Smooth muscle cell (in vitro differentiated cells): ENCODE measurements around the gene VWA5B1. TPM values are rescaled to one million over a fixed set of nuclear protein-coding genes. Genes with fewer than 3 reads are reported as not detected.

Source experiments
- DNase-seq: peaks from one replicate; lab custom pipeline; 2025; ENCODE audit not compliant: unreplicated experiment; lab: John Stamatoyannopoulos, UW
- H2AFZ ChIP-seq: fragments of 200-600 bp; sonication (generic); 2 replicates; pipeline ENCODE4 v1.6.0; 2016; ENCODE audit warnings: antibody characterized with exemption, low read depth, mild to moderate bottlenecking
- H3F3A ChIP-seq: fragments of 200-600 bp; sonication (generic); 2 replicates; pipeline ENCODE4 v1.6.0; 2017; ENCODE audit warnings: antibody characterized with exemption, low read depth
- H3K27ac ChIP-seq: fragments of 200-600 bp; sonication (generic); 2 replicates; pipeline ENCODE4 v1.5.1; 2016; ENCODE audit warnings: low read depth, mild to moderate bottlenecking
- H3K27me3 ChIP-seq: fragments of 200-600 bp; sonication (generic); 2 replicates; pipeline ENCODE4 v1.6.1; 2016; ENCODE audit warnings: low read depth, mild to moderate bottlenecking
- H3K36me3 ChIP-seq: fragments of 200-600 bp; sonication (generic); 2 replicates; pipeline ENCODE4 v1.5.1; 2016; ENCODE audit warnings: low read depth
- H3K4me1 ChIP-seq: fragments of 200-600 bp; sonication (generic); 2 replicates; pipeline ENCODE4 v1.5.1; 2016; ENCODE audit warnings: low read depth
- H3K4me2 ChIP-seq: fragments of 200-600 bp; sonication (generic); 2 replicates; pipeline ENCODE4 v1.6.0; 2016; ENCODE audit warnings: mild to moderate bottlenecking
- H3K4me3 ChIP-seq: fragments of 200-600 bp; sonication (generic); 2 replicates; pipeline ENCODE4 v1.5.1; 2016; ENCODE audit warnings: mild to moderate bottlenecking
- H3K79me2 ChIP-seq: fragments of 200-600 bp; sonication (generic); 2 replicates; pipeline ENCODE4 v1.6.0; 2016; ENCODE audit warnings: low read depth, mild to moderate bottlenecking
- H3K9ac ChIP-seq: fragments of 200-600 bp; sonication (generic); 2 replicates; pipeline ENCODE4 v1.6.0; 2016; ENCODE audit warnings: low read depth
- H3K9me3 ChIP-seq: fragments of 200-600 bp; sonication (generic); replicated peaks from 2 replicates; pipeline ENCODE4 v1.5.1; 2016; ENCODE audit warnings: low read depth
- H4K20me1 ChIP-seq: fragments of 200-600 bp; sonication (generic); 2 replicates; pipeline ENCODE4 v1.6.0; 2016; ENCODE audit warnings: low read depth
- WGBS: methylation state at CpG from one replicate; pipeline ENCODE4 v1.1.7; 2016; ENCODE audit warnings: low lambda C conversion rate; 5-methylcytosine and 5-hydroxymethylcytosine counted together
- polyA plus RNA-seq: library from polyadenylated mRNA; unstranded; fragments of >200 nt; fragmentation: Nextera tagmentation; extraction: Ambion mirVana; gene quantifications from 2 replicates; pipeline ENCODE4 v1.2.1, GENCODE V29; 2016
- total RNA-seq: library from RNA; depleted of rRNA; stranded (reverse); fragments of >200 nt; gene quantifications from 2 replicates; pipeline ENCODE4 v1.2.3, GENCODE V29; 2014
- TF ChIP-seq, protein P1 (sequence below): fragments of 200-600 bp; sonication (generic); IDR thresholded peaks from 2 replicates; pipeline ENCODE4 v1.5.1; 2017; ENCODE audit warnings: borderline replicate concordance, mild to moderate bottlenecking, antibody characterized with exemption; ENCODE audit not compliant: insufficient read depth, poor library complexity, severe bottlenecking

VWA5B1 gene
- total and polyA plus RNA-seq, 2 experiments from 2014 or later, result not detected

DNA sequence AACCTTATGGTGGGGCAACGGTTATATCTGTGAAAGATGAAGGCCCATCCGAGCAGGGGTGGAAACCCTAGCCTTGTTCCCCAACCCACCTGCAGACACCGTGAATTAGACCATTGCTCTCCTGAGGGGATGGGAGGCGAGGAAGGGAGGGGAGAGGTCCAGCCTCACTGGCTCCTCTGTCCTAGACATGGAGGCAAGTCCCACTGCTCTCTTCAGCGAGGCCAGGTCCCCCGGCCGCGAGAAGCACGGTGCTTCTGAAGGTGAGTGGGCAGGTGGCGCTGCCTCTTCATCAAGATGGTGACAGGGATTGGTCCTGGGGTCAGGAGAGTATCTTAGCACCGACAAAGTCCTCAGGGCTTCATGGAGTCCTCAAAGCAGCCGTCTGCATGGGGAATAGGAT lies 59.3 kb downstream of the VWA5B1 start:
- H3K4me1 ChIP-seq, result no peaks in the 10 kb centered on the region
- WGBS, result 89% methylated on average over 12 of the region's 12 CpGs
- H4K20me1 ChIP-seq, result no peaks in the 10 kb centered on the region
- no peaks in the 10 kb centered on the region for H3K79me2 ChIP-seq
- no peak overlapping the region for H3K9ac ChIP-seq
- no peaks in the 10 kb centered on the region for H3F3A ChIP-seq
- no peaks in the 10 kb centered on the region for H3K36me3 ChIP-seq
- no peak overlapping the region for H3K4me2 ChIP-seq
- TF ChIP-seq, protein P1, sequence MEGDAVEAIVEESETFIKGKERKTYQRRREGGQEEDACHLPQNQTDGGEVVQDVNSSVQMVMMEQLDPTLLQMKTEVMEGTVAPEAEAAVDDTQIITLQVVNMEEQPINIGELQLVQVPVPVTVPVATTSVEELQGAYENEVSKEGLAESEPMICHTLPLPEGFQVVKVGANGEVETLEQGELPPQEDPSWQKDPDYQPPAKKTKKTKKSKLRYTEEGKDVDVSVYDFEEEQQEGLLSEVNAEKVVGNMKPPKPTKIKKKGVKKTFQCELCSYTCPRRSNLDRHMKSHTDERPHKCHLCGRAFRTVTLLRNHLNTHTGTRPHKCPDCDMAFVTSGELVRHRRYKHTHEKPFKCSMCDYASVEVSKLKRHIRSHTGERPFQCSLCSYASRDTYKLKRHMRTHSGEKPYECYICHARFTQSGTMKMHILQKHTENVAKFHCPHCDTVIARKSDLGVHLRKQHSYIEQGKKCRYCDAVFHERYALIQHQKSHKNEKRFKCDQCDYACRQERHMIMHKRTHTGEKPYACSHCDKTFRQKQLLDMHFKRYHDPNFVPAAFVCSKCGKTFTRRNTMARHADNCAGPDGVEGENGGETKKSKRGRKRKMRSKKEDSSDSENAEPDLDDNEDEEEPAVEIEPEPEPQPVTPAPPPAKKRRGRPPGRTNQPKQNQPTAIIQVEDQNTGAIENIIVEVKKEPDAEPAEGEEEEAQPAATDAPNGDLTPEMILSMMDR, result no peak
- H2AFZ ChIP-seq, result no peak overlapping the region
- DNase-seq, result no peak
- no peak overlapping the region for H3K27ac ChIP-seq
- H3K4me3 ChIP-seq, result no peak overlapping the region
- peaks cover 3% of the 10 kb centered on the region for H3K27me3 ChIP-seq
- H3K9me3 ChIP-seq, result no peaks in the 10 kb centered on the region

DNA sequence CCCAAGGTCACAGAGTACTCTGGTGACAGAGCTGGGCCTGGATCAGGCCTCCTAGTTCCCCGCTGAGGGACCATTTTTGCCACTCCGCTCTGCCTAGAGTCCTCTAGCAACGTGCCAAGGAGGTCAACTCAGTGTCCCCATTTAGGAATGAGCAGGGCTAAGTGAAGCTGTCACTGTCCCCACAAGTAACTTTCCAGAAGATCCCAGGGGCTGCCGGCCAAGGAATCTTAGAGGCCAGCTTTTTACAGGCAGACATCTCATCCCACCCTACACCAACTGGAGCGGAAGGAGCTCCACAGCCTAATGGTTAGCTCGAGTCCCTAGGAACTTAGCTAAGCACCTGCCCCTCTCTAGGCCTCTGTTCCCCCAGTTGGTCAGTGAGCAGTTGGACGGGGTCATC lies 59.7 kb downstream of the VWA5B1 start:
- 94% methylated on average over 7 of the region's 7 CpGs for WGBS
- no peak overlapping the region for H3K4me3 ChIP-seq
- H3K4me2 ChIP-seq, result no peak overlapping the region
- DNase-seq, result no peak
- H3K27ac ChIP-seq, result no peak overlapping the region
- TF ChIP-seq, protein P1, result no peak
- H3K4me1 ChIP-seq, result no peaks in the 10 kb centered on the region
- no peaks in the 10 kb centered on the region for H3K79me2 ChIP-seq
- H3K36me3 ChIP-seq, result no peaks in the 10 kb centered on the region
- H4K20me1 ChIP-seq, result no peaks in the 10 kb centered on the region
- no peaks in the 10 kb centered on the region for H3F3A ChIP-seq
- no peak overlapping the region for H3K9ac ChIP-seq
- no peak overlapping the region for H2AFZ ChIP-seq
- no peaks in the 10 kb centered on the region for H3K9me3 ChIP-seq
- peaks cover 3% of the 10 kb centered on the region for H3K27me3 ChIP-seq

DNA sequence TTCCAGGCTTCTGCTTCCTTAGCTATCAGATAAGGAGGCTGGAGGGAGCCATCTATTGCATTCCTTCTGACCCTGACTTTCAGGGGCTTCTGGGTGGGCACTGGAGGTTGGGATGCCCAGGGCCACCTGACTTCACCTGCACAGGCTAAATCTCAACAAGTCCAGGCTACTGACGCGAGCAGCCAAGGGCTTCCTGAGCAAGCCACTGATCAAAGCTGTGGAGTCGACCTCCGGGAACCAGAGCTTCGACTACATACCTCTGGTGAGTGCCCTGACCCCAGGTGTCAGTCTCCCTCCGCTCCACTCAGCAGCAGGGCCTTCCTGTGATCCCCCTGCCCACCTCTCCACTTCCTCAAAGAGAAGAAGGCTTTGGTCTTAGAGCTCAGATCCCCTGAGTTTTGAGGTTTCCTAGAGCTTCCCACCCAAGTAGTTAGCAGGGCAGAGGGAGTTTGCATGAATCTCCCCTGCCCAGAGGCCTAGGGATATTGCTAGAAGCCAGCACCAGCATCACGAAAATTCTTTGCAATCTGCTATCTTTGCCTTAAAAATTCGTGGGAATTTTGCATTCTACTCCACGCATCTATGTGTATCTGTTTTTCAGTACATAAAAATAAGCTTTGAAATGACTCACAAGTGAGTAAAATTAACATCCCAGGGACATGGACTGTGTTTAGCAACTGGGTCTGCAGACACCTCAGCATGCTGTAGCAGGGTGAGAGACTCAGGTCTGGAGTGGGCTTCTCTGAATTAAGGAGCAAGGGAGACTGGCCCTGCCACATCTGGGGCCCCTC lies 61.4 kb downstream of the VWA5B1 start:
- Histone ChIP-seq H3K4me1 (no peaks in the 10 kb centered on the region), H3K4me3 (no peak overlapping the region), H3K9me3 (no peaks in the 10 kb centered on the region), H3K36me3 (no peaks in the 10 kb centered on the region), H3K79me2 (no peaks in the 10 kb centered on the region), H4K20me1 (no peaks in the 10 kb centered on the region), H3K27me3 (no peaks in the 10 kb centered on the region), H3K4me2 (no peak overlapping the region), H3K9ac (no peak overlapping the region), H3F3A (no peaks in the 10 kb centered on the region), H2AFZ (no peak overlapping the region), H3K27ac (no peak overlapping the region)
- TF ChIP-seq, protein P1, result no peak
- no peak for DNase-seq
- WGBS, result 64% methylated on average over 9 of the region's 9 CpGs

DNA sequence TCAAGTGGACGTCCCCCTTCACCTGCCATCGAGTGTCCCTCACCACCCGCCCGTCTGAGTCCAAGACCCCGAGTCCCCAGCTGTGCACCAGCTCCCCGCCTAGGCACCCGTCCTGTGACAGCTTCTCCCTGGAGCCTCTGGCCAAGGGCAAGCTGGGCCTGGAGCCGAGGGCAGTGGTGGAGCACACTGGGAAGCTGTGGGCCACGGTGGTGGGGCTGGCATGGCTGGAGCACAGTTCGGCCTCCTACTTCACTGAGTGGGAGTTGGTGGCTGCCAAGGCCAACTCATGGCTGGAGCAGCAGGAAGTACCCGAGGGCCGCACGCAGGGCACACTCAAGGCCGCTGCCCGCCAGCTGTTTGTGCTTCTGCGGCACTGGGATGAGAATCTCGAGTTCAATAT lies 63.2 kb downstream of the VWA5B1 start:
- Histone ChIP-seq H3K79me2 (no peaks in the 10 kb centered on the region), H3K4me2 (no peak overlapping the region), H3K27me3 (peaks cover 5% of the 10 kb centered on the region), H3K9me3 (no peaks in the 10 kb centered on the region), H3F3A (no peaks in the 10 kb centered on the region), H4K20me1 (no peaks in the 10 kb centered on the region), H3K4me1 (no peaks in the 10 kb centered on the region), H3K4me3 (no peak overlapping the region), H3K27ac (no peak overlapping the region), H2AFZ (no peak overlapping the region), H3K36me3 (no peaks in the 10 kb centered on the region), H3K9ac (no peak overlapping the region)
- TF ChIP-seq, protein P1, result no peak
- no peak for DNase-seq
- 93% methylated on average over 17 of the region's 17 CpGs for WGBS
